GM12878 (cell line): Measurements from ENCODE around the gene TLR9. TPM values are rescaled to one million over a fixed set of nuclear protein-coding genes. Genes with fewer than 3 reads are reported as not detected.

ENCODE experiments used
- ATAC-seq: fragments of 200-7000 bp; cut with Tn5 transposase; 3 replicates; pipeline ENCODE4 v1.9.1; 2020; ENCODE audit warnings: mild to moderate bottlenecking, moderate library complexity
- BruUV-seq: library from RNA; stranded (reverse); fragments of 400-500 nt; replicated peaks from 2 replicates; lab custom pipeline; 2021; lab: Mats Ljungman, UMichigan
- CTCF ChIA-PET: fragments of 300-600 bp; sonication (Branson Sonifier 250); formaldehyde crosslinking; extraction: SDS; loops from one replicate; lab custom pipeline; 2021; ENCODE audit warnings: inconsistent platforms; lab: Yijun Ruan, JAX
- POLR2A ChIA-PET: fragments of 350-600 bp; formaldehyde crosslinking; extraction: SDS; loops from one replicate; lab custom pipeline; 2021; ENCODE audit warnings: inconsistent platforms; lab: Charles Lee
- RAD21 ChIA-PET: fragments of 300-600 bp; sonication (Branson Sonifier 250); formaldehyde crosslinking; loops from one replicate; lab custom pipeline; 2023; ENCODE audit warnings: antibody characterized with exemption; ENCODE audit not compliant: unreplicated experiment; lab: Charles Lee
- SMC1A ChIA-PET: fragments of 300-600 bp; sonication (Branson Sonifier 250); formaldehyde crosslinking; loops from one replicate; lab custom pipeline; 2023; ENCODE audit not compliant: unreplicated experiment, uncharacterized antibody; lab: Charles Lee
- DNase-seq: peaks from one replicate; pipeline ENCODE4 v3.0.0-alpha.2; 2011; ENCODE audit warnings: low read depth, low spot score
- FAIRE-seq: peaks from 3 replicates; lab custom pipeline; 2011; peaks lifted over from hg19 to GRCh38; lab: Jason Lieb, UNC
- H2AFZ ChIP-seq: 2 replicates; pipeline ENCODE4 v1.6.0; 2011; ENCODE audit warnings: low read depth, low read length, control low read depth; ENCODE audit not compliant: control insufficient read depth
- H3K27ac ChIP-seq: 2 replicates; pipeline ENCODE4 v1.5.1; 2011; ENCODE audit warnings: control low read depth; ENCODE audit not compliant: control insufficient read depth, insufficient read depth
- H3K27me3 ChIP-seq, 2 experiments: replicated peaks in 1 of 2; 2 replicates each; pipeline versions ENCODE4 v1.6.0 to v1.6.1; 2011; ENCODE audit warnings: low read length in 1 of 2; ENCODE audit not compliant: control insufficient read depth in 2 of 2, insufficient read depth in 2 of 2
- H3K36me3 ChIP-seq, 2 experiments: 2 replicates each; pipeline ENCODE4 v1.5.1; 2011; ENCODE audit warnings: low read length in 1 of 2; ENCODE audit not compliant: control insufficient read depth in 2 of 2, insufficient read depth in 2 of 2
- H3K4me1 ChIP-seq: 2 replicates; pipeline ENCODE4 v1.6.1; 2011; ENCODE audit warnings: mild to moderate bottlenecking, low read length, moderate library complexity, mixed read lengths; ENCODE audit not compliant: control insufficient read depth, insufficient read depth
- H3K4me2 ChIP-seq: 2 replicates; pipeline ENCODE4 v1.6.0; 2011; ENCODE audit warnings: control low read depth; ENCODE audit not compliant: control insufficient read depth, insufficient read depth
- H3K4me3 ChIP-seq: fragments of 200-600 bp; sonication (generic); 2 replicates; pipeline ENCODE4 v1.5.1; 2016
- H3K79me2 ChIP-seq: 2 replicates; pipeline ENCODE4 v1.6.0; 2011; ENCODE audit warnings: low read length; ENCODE audit not compliant: control insufficient read depth, insufficient read depth
- H3K9ac ChIP-seq: 2 replicates; pipeline ENCODE4 v1.8.0; 2011; ENCODE audit warnings: low read length, control low read depth, mixed read lengths; ENCODE audit not compliant: control insufficient read depth, insufficient read depth
- H3K9me3 ChIP-seq: replicated peaks from 3 replicates; pipeline ENCODE4 v1.5.1; 2011; ENCODE audit warnings: mild to moderate bottlenecking, low read length; ENCODE audit not compliant: control insufficient read depth, insufficient read depth
- H4K20me1 ChIP-seq: 2 replicates; pipeline ENCODE4 v1.6.0; 2011; ENCODE audit not compliant: control insufficient read depth, insufficient read depth
- CBFB ChIP-seq: IDR thresholded peaks from 2 replicates; pipeline ENCODE4 v1.6.1; 2016; ENCODE audit warnings: antibody characterized with exemption, low read depth
- CBX3 ChIP-seq: fragments of 200-600 bp; sonication (generic); IDR thresholded peaks from 2 replicates; pipeline ENCODE4 v1.6.1; 2016; ENCODE audit warnings: low read depth, borderline replicate concordance
- FOXK2 ChIP-seq: fragments of 450-650 bp; IDR thresholded peaks from 2 replicates; pipeline ENCODE4 v1.6.1; 2017; ENCODE audit warnings: mild to moderate bottlenecking, moderate library complexity
- HSF1 ChIP-seq: fragments of 150-350 bp; IDR thresholded peaks from 2 replicates; pipeline ENCODE4 v1.6.1; 2014; ENCODE audit warnings: mild to moderate bottlenecking, low read depth, low read length
- NFYB ChIP-seq: IDR thresholded peaks from 2 replicates; pipeline ENCODE4 v1.6.1; 2011; ENCODE audit warnings: low read depth, mild to moderate bottlenecking, low read length, improper control_type of control experiment, moderate library complexity; ENCODE audit not compliant: insufficient read depth
- PAX8 ChIP-seq: fragments of 450-650 bp; IDR thresholded peaks from 2 replicates; pipeline ENCODE4 v1.6.1; 2017; ENCODE audit warnings: mild to moderate bottlenecking, moderate library complexity
- PKNOX1 ChIP-seq: fragments of 450-650 bp; IDR thresholded peaks from 2 replicates; pipeline ENCODE4 v1.6.1; 2016; ENCODE audit warnings: mild to moderate bottlenecking
- RAD51 ChIP-seq: fragments of 450-650 bp; IDR thresholded peaks from 2 replicates; pipeline ENCODE4 v1.6.1; 2016; ENCODE audit warnings: moderate library complexity, mild to moderate bottlenecking, inconsistent platforms
- RB1 ChIP-seq: fragments of 450-650 bp; formaldehyde crosslinking; IDR thresholded peaks from 2 replicates; pipeline ENCODE4 v1.6.1; 2017; ENCODE audit warnings: mild to moderate bottlenecking, borderline replicate concordance
- SIN3A ChIP-seq: IDR thresholded peaks from 2 replicates; pipeline ENCODE4 v1.6.1; 2012; ENCODE audit warnings: low read depth, low read length, improper control_type of control experiment
- SPI1 ChIP-seq: IDR thresholded peaks from 2 replicates; pipeline ENCODE4 v1.6.1; 2011; ENCODE audit warnings: low read depth, mild to moderate bottlenecking, low read length, moderate library complexity, borderline replicate concordance; ENCODE audit not compliant: insufficient read depth
- YY1 ChIP-seq: IDR thresholded peaks from 2 replicates; pipeline ENCODE4 v1.6.1; 2011; ENCODE audit warnings: low read depth, mild to moderate bottlenecking, low read length
- ZBED1 ChIP-seq: IDR thresholded peaks from 2 replicates; pipeline ENCODE4 v1.6.1; 2016; ENCODE audit warnings: borderline replicate concordance
- ZBTB11 ChIP-seq: fragments of 450-650 bp; formaldehyde crosslinking; IDR thresholded peaks from 2 replicates; pipeline ENCODE4 v1.5.0; 2022; ENCODE audit warnings: mild to moderate bottlenecking, missing genetic modification characterization
- ZBTB4 ChIP-seq: fragments of 450-650 bp; formaldehyde crosslinking; IDR thresholded peaks from 2 replicates; pipeline ENCODE4 v1.4.0; 2022; ENCODE audit warnings: mild to moderate bottlenecking, moderate library complexity
- WGBS: methylation state at CpG from one replicate; pipeline ENCODE4 v1.1.6; 2016; ENCODE audit warnings: low lambda C conversion rate; ENCODE audit not compliant: insufficient replicate concordance, insufficient coverage; ENCODE audit errors: missing lambda C conversion rate; 5-methylcytosine and 5-hydroxymethylcytosine counted together
- in situ Hi-C: fragments of 300-500 bp; cut with MboI; formaldehyde crosslinking; loops from 9 replicates; pipeline ENCODE4 v1.14.3; 2018; ENCODE audit warnings: mixed read lengths
- intact Hi-C: fragments of 100-400 bp; cut with micrococcal nuclease; formaldehyde crosslinking; loops from one replicate; pipeline ENCODE4 v1.14.2; 2022; ENCODE audit not compliant: unreplicated experiment
- polyA plus RNA-seq, 11 experiments: library from polyadenylated mRNA; depleted of rRNA in 4 of 11; unstranded in 6 of 11; stranded (reverse) in 5 of 11; fragments of >200 nt; fragmentation: Nextera tagmentation in 4 of 11; fragmentation: Illumina TruSeq in 1 of 11; extraction: Ambion mirVana in 4 of 11; extraction: Trizol in 1 of 11; gene quantifications; 1 replicate in 1 of 11; 2 replicates in 10 of 11; pipeline versions ENCODE4 v1.2.1 to v1.2.3, GENCODE V29; 2011 to 2016; ENCODE audit warnings: inconsistent platforms in 2 of 11, missing spikeins in 2 of 11, low read depth in 1 of 11
- total RNA-seq, 4 experiments: library from RNA; depleted of rRNA in 3 of 4; stranded (reverse); fragments of >200 nt in 3 of 4; fragmentation: Illumina TruSeq in 1 of 4; extraction: Trizol in 1 of 4; gene quantifications; 2 replicates each; pipeline versions ENCODE4 v1.2.1 to v1.2.3, GENCODE V29; 2013 to 2021

TLR9 gene
- total and polyA plus RNA-seq, 10 of the 15 experiments (the other 5 are each of a cell fraction or from before 2014, with no cell fraction given): 0.10 to 4.8 (median 0.53) TPM; not detected in 1

DNA sequence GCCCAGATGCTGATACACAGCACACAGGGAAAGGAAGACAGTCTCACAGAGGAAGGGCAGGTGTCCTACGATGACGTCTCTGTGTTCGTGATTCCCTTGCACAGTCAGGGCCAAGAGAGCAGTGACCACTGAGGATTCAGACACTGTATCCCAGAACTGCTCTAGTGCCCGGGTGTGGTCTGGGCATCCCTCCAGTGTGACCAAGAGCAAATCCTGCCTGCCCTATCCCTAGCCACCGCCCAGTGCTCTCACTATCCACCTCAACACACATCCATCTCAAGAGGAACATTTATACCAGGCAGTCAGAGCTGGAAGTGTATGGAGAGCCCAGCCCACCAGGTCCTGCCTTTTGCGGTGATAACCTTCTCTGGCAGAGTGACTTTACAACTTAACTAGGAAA is 24.2 kb upstream of the TLR9 start:
- Histone ChIP-seq H3K4me2 (no peak overlapping the region), H3K27me3 (no peaks in the 10 kb centered on the region), H3K4me3 (no peak overlapping the region), H2AFZ (no peak overlapping the region), H3K9ac (no peak overlapping the region), H3K36me3 (peaks cover 19 to 25% of the 10 kb centered on the region in 2 experiments), H4K20me1 (no peaks in the 10 kb centered on the region), H3K9me3 (no peaks in the 10 kb centered on the region), H3K79me2 (peaks cover 4% of the 10 kb centered on the region), H3K27ac (no peak overlapping the region), H3K4me1 (peaks cover 41% of the 10 kb centered on the region)
- ATAC-seq (no peak), DNase-seq (no peak), FAIRE-seq (no peak)
- intact Hi-C loops: no loop called here
- ChIA-PET CTCF (interaction anchor here (1.2 to 1.5 kb wide), 4 partner anchors 9 to 29 kb away, joined by 3 to 4 read pairs (median 4); no protein-coding TSS in a partner anchor), SMC1A (interaction anchor here (1.4 kb wide), 1 partner anchor 9 kb away, joined by 3 read pairs; no protein-coding TSS in a partner anchor), RAD21 (interaction anchor here (1.2 kb wide), 1 partner anchor 9 kb away, joined by 3 read pairs; no protein-coding TSS in a partner anchor), POLR2A (interaction anchor here (1.3 to 7.8 kb wide), 3 partner anchors 10 to 31 kb away, joined by 3 to 60 read pairs (median 3); partner anchors contain the start of gene WDR82)
- 90% methylated on average over 6 of the region's 6 CpGs for WGBS
- no peak for TF ChIP-seq CBX3
- TF ChIP-seq CBFB: no peak
- no peak for TF ChIP-seq ZBTB11 (CRISPR knock-in tag)
- no peak for TF ChIP-seq YY1
- TF ChIP-seq HSF1: no peak
- no peak for TF ChIP-seq NFYB
- TF ChIP-seq SPI1: no peak
- no peak for TF ChIP-seq RB1
- no peak for TF ChIP-seq ZBTB4 (CRISPR knock-in tag)
- TF ChIP-seq SIN3A: no peak
- TF ChIP-seq FOXK2: no peak
- TF ChIP-seq PKNOX1: no peak
- no peak for TF ChIP-seq ZBED1
- no peak for TF ChIP-seq PAX8
- no peak for TF ChIP-seq RAD51
- no TSS peak for BruUV-seq
- in situ Hi-C loops: no loop called here
